Loucy (cell line): ENCODE measurements around the gene ZNF593.
A peak's percentile ranks its signal among the peaks of the same experiment; 100 is the strongest.

Experiments
- H2AFZ ChIP-seq: fragments of 200-600 bp; sonication (generic); 2 replicates; pipeline ENCODE4 v1.6.0; 2016; ENCODE audit warnings: antibody characterized with exemption, mild to moderate bottlenecking, low read length, moderate library complexity
- H3F3A ChIP-seq: fragments of 200-600 bp; 2 replicates; pipeline ENCODE4 v1.6.0; 2016; ENCODE audit warnings: antibody characterized with exemption, low read depth, mild to moderate bottlenecking
- H3K27me3 ChIP-seq: fragments of 200-600 bp; sonication (generic); 2 replicates; pipeline ENCODE4 v1.6.1; 2014; ENCODE audit warnings: low read length, mild to moderate bottlenecking; ENCODE audit not compliant: insufficient read depth, poor library complexity, severe bottlenecking
- H3K36me3 ChIP-seq: fragments of 200-600 bp; sonication (generic); 2 replicates; pipeline ENCODE4 v1.6.1; 2016; ENCODE audit warnings: low read length; ENCODE audit not compliant: insufficient read depth
- H3K4me1 ChIP-seq: fragments of 200-600 bp; sonication (generic); 2 replicates; pipeline ENCODE4 v1.5.1; 2014; ENCODE audit warnings: low read length, mild to moderate bottlenecking; ENCODE audit not compliant: insufficient read depth, poor library complexity, severe bottlenecking
- H3K4me2 ChIP-seq: fragments of 200-600 bp; sonication (generic); 2 replicates; pipeline ENCODE4 v1.6.0; 2014; ENCODE audit warnings: antibody characterized with exemption, low read length, low read depth, mild to moderate bottlenecking; ENCODE audit not compliant: poor library complexity, severe bottlenecking
- H3K4me3 ChIP-seq: fragments of 200-600 bp; sonication (generic); 2 replicates; pipeline ENCODE4 v1.5.1; 2014; ENCODE audit warnings: low read length, mild to moderate bottlenecking, mixed read lengths; ENCODE audit not compliant: poor library complexity, severe bottlenecking
- H3K79me2 ChIP-seq: fragments of 200-600 bp; sonication (generic); 2 replicates; pipeline ENCODE4 v1.6.1; 2014; ENCODE audit warnings: low read length; ENCODE audit not compliant: insufficient read depth
- H3K9ac ChIP-seq: fragments of 200-600 bp; sonication (generic); 2 replicates; pipeline ENCODE4 v1.6.0; 2014; ENCODE audit warnings: mild to moderate bottlenecking, low read depth, low read length, moderate library complexity; ENCODE audit not compliant: poor library complexity, severe bottlenecking
- H3K9me2 ChIP-seq: fragments of 200-600 bp; sonication (generic); replicated peaks from 2 replicates; pipeline ENCODE4 v1.6.1; 2016; ENCODE audit warnings: low read depth, low read length, mixed read lengths
- H3K9me3 ChIP-seq: fragments of 200-600 bp; sonication (generic); 2 replicates; pipeline ENCODE4 v1.6.1; 2014; ENCODE audit warnings: mild to moderate bottlenecking, antibody characterized with exemption, low read length, low read depth; ENCODE audit not compliant: insufficient read depth
- H4K20me1 ChIP-seq: fragments of 200-600 bp; sonication (generic); 2 replicates; pipeline ENCODE4 v1.6.0; 2014; ENCODE audit warnings: antibody characterized with exemption, low read length, mild to moderate bottlenecking; ENCODE audit not compliant: insufficient read depth, poor library complexity, severe bottlenecking
- EZH2phosphoT487 ChIP-seq: fragments of 200-600 bp; IDR thresholded peaks from 2 replicates; pipeline ENCODE4 v1.6.1; 2018; ENCODE audit warnings: antibody characterized with exemption, mild to moderate bottlenecking, moderate library complexity, borderline replicate concordance
- TF ChIP-seq, protein P1 (sequence below): fragments of 200-600 bp; sonication (generic); conservative IDR thresholded peaks from 2 replicates; pipeline ENCODE4 v1.5.1; 2014; ENCODE audit warnings: mild to moderate bottlenecking, antibody characterized with exemption, low read length

Gene ZNF593

DNA sequence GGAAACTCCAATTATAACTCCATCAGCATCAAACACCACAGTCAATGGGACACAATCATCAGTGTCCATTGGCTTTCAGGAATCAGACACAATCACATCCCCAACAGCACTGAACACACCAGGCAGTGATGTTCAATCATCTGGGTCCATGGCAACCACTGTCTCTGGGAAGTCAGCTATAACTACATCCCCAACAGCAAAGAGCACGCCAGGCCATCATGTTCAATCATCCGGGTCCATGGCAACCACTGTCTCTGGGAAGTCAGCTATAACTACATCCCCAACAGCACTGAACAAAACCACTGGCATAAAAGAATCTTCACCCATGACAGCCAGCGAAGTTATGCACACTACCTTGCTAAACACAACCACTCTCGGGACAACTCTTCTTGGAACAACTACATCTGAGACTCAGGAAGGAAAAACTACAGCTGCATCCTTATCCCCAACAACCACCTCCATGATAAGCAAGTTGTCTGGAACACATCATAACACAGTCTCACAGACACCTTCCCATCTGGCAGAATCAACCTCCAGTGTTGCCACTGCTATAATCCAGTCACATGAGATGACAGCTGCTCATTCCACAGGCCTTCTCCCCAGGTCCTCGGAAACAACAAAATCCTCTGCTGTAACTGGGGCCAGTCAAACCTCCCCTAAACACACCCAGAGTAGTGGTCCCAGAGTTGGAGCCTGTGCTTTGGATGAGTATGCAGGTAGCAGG lies 40.6 kb downstream of the ZNF593 start:
- H2AFZ ChIP-seq, result no peak overlapping the region
- no peaks in the 10 kb centered on the region for H3K9me3 ChIP-seq
- no peaks in the 10 kb centered on the region for H3K79me2 ChIP-seq
- H3K4me2 ChIP-seq, result no peak overlapping the region
- no peaks in the 10 kb centered on the region for H3K4me1 ChIP-seq
- H3K4me3 ChIP-seq, result no peak overlapping the region
- H3K9ac ChIP-seq, result no peak overlapping the region
- H3K9me2 ChIP-seq, result no peaks in the 10 kb centered on the region
- H3F3A ChIP-seq, result no peaks in the 10 kb centered on the region
- no peaks in the 10 kb centered on the region for H3K27me3 ChIP-seq
- no peaks in the 10 kb centered on the region for H4K20me1 ChIP-seq
- TF ChIP-seq EZH2phosphoT487, result no peak
- TF ChIP-seq, protein P1, sequence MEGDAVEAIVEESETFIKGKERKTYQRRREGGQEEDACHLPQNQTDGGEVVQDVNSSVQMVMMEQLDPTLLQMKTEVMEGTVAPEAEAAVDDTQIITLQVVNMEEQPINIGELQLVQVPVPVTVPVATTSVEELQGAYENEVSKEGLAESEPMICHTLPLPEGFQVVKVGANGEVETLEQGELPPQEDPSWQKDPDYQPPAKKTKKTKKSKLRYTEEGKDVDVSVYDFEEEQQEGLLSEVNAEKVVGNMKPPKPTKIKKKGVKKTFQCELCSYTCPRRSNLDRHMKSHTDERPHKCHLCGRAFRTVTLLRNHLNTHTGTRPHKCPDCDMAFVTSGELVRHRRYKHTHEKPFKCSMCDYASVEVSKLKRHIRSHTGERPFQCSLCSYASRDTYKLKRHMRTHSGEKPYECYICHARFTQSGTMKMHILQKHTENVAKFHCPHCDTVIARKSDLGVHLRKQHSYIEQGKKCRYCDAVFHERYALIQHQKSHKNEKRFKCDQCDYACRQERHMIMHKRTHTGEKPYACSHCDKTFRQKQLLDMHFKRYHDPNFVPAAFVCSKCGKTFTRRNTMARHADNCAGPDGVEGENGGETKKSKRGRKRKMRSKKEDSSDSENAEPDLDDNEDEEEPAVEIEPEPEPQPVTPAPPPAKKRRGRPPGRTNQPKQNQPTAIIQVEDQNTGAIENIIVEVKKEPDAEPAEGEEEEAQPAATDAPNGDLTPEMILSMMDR, result no peak
- H3K36me3 ChIP-seq, result no peaks in the 10 kb centered on the region

DNA sequence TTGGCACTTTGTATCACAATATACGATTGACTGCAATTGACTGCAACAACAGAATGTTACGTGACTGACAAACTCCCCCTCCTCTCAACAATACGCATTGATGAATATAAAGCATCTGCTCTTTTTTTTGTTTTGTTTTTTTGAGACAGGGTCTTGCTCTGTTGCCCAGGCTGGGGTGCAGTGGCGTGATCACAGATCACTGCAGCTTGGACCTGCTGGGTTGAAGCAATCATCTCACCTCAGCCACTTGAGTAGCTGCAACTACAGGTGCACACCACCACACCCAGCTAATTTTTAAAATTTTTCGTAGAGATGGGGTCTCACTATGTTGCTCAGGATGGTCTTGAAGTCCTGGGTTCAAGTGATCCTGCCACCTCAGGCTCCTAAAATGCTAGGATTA lies 43.0 kb downstream of the ZNF593 start:
- Histone ChIP-seq H3K4me3 (no peak overlapping the region), H3K9ac (no peak overlapping the region), H3K4me1 (no peaks in the 10 kb centered on the region), H3K9me2 (no peaks in the 10 kb centered on the region), H3F3A (no peaks in the 10 kb centered on the region), H3K4me2 (no peak overlapping the region), H3K9me3 (no peaks in the 10 kb centered on the region), H3K27me3 (no peaks in the 10 kb centered on the region), H3K36me3 (no peaks in the 10 kb centered on the region), H2AFZ (0 out of 2 replicates have a peak overlapping the region, but pooled peaks have one; percentile 52), H4K20me1 (no peaks in the 10 kb centered on the region), H3K79me2 (no peaks in the 10 kb centered on the region)
- TF ChIP-seq, protein P1, result no peak
- no peak for TF ChIP-seq EZH2phosphoT487

DNA sequence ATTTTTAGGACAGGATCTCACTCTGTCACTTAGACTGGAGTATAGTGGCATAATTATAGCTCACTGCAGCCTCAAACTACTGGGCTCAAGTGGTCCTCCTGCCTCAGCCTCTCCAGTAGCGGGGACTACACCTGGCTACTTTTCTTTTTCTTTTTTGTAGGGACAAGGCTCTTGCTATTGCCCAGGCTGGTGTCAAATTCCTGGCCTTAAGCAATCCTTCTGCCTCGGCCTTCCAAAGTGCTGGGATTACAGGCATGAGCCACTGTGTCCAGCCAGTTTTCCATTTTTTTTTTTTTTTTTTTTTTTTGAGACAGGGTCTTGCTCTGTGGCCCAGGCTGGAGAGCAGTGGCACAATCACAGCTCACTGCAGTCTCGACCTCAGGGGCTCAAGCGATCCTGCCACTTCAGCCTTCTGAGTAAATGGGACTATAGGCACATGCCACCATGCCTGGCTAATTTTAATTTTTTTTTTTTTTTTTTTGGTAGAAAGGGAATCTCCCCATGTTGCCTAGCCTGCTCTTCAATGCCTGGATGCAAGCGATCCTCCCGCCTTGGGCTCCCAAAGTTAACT lies 43.7 kb downstream of the ZNF593 start:
- TF ChIP-seq, protein P1, result no peak
- no peak overlapping the region for H3K4me2 ChIP-seq
- no peaks in the 10 kb centered on the region for H3F3A ChIP-seq
- H3K4me3 ChIP-seq, result no peak overlapping the region
- H3K9me3 ChIP-seq, result no peaks in the 10 kb centered on the region
- no peak overlapping the region for H2AFZ ChIP-seq
- H3K4me1 ChIP-seq, result no peaks in the 10 kb centered on the region
- no peaks in the 10 kb centered on the region for H3K79me2 ChIP-seq
- H4K20me1 ChIP-seq, result no peaks in the 10 kb centered on the region
- H3K9ac ChIP-seq, result no peak overlapping the region
- H3K36me3 ChIP-seq, result no peaks in the 10 kb centered on the region
- no peaks in the 10 kb centered on the region for H3K9me2 ChIP-seq
- H3K27me3 ChIP-seq, result no peaks in the 10 kb centered on the region
